ENCODE results near the gene LANCL1.
"Not testable (repeated sequence)": the region's sequence is repeated elsewhere in the genome, so short reads cannot be mapped to it uniquely, and the experiment has no call there.

LANCL1 gene

DNA sequence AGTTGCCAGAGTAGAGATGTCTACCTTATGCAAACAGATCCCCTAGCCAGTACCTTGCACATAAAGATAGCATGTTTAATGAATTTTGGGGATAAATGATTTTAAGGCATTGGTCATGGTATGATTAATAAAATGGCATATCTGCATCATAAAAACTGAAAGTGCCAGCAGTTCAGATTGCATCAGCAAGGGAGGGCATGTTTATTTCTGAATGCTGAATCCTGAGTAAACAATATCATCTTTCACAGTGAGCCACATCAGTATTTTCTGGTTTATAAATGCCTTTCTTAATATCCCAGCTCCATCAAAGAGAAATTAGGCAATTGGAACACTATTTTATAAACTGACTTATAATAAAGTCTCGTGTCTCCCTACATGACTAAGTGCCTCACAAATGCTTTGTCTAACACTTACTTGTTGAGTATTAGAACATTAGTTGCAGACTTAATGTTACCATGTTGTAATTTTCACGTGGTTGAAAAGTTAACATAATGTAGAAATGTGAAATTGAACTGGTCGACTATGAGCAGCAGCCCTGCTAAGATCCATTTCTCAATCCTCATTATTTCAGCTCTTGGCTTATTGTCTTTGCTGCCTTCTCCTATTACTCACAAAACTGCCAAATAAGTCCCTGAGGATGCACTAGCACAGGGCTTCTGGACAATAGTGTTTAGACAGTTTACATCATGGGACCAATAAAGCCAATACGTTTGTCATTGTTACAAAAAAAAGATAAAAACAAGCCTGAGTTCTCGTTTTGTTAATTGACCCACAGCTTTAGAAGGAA, 48.0 kb downstream of the LANCL1 start:
- Histone ChIP-seq H3K9me3 (ENCODE audit: insufficient read depth, low read depth, low read length) (no peaks in the 10 kb centered on the region), H4K91ac (ENCODE audit: low read depth, low read length) (no peak overlapping the region), H3K79me2 (ENCODE audit: control insufficient read depth, insufficient read depth, low read length, poor library complexity) (no peaks in the 10 kb centered on the region), H2AK5ac (ENCODE audit: low read length) (no peak overlapping the region), H2BK12ac (ENCODE audit: low read length) (no peak overlapping the region), H2BK120ac (ENCODE audit: insufficient read depth, low read length, poor library complexity) (no peak overlapping the region), H3K79me1 (ENCODE audit: low read length) (no peaks in the 10 kb centered on the region), H2AFZ (ENCODE audit: insufficient read depth, low read length, poor library complexity) (no peak overlapping the region), H4K12ac (ENCODE audit: low read depth, low read length) (no peak overlapping the region), H3K4me1 (ENCODE audit: control insufficient read depth in 1 of 2, insufficient read depth in 2 of 2, low read length in 2 of 2) (no peaks in the 10 kb centered on the region), H2BK5ac (ENCODE audit: low read depth, low read length, poor library complexity) (no peak overlapping the region), H3K27me3 (ENCODE audit: insufficient read depth, low read length) (no peaks in the 10 kb centered on the region), H3K27ac (ENCODE audit: low read depth, low read length) (no peak overlapping the region), H3K18ac (ENCODE audit: low read length) (no peak overlapping the region), H3K4me2 (ENCODE audit: low read length) (no peak overlapping the region), H3K23ac (ENCODE audit: low read length) (no peak overlapping the region), H3K9ac (ENCODE audit: low read length) (no peak overlapping the region), H3K4ac (ENCODE audit: low read depth, low read length) (no peak overlapping the region), H3K4me3 (ENCODE audit: low read depth, low read length) (no peak overlapping the region), H3K14ac (ENCODE audit: low read length) (no peak overlapping the region), H3K36me3 (ENCODE audit: control insufficient read depth in 1 of 2, insufficient read depth in 2 of 2, low read length in 2 of 2) (peaks cover 1 to 3% of the 10 kb centered on the region in 2 experiments), H4K8ac (ENCODE audit: low read depth, low read length) (no peak overlapping the region)
- WGBS (ENCODE audit: extremely low coverage, insufficient coverage, insufficient read length): no CpG with 5 or more reads among the region's 5 CpGs
- no peak for DNase-seq

DNA sequence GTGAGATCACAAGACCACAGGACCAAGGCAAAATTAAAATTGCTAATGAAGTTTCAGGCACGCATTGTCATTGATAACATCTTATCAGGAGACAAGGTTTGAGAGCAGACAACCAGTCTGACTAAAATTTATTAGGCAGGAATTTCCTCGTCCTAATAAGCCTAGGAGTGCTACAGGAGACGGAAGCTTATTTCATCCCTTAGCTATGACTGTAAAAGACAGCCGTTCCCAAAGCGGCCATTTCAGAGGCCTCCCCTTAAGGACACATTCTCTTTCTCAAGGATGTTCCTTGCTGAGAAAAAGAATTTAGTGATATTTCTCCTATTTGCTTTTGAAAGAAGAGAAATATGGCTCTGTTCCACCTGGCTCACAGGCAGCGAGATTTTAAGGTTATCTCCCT, 49.2 kb downstream of the LANCL1 start:
- H2AFZ ChIP-seq (ENCODE audit: insufficient read depth, low read length, poor library complexity); H2BK12ac ChIP-seq (ENCODE audit: low read length); H3K14ac ChIP-seq (ENCODE audit: low read length); H3K79me2 ChIP-seq (ENCODE audit: control insufficient read depth, insufficient read depth, low read length, poor library complexity); H3K27ac ChIP-seq (ENCODE audit: low read depth, low read length); H3K18ac ChIP-seq (ENCODE audit: low read length); DNase-seq; H4K91ac ChIP-seq (ENCODE audit: low read depth, low read length); H2BK5ac ChIP-seq (ENCODE audit: low read depth, low read length, poor library complexity); H3K4me1 ChIP-seq (ENCODE audit: control insufficient read depth in 1 of 2, insufficient read depth in 2 of 2, low read length in 2 of 2); H4K12ac ChIP-seq (ENCODE audit: low read depth, low read length); H3K79me1 ChIP-seq (ENCODE audit: low read length); H3K4me2 ChIP-seq (ENCODE audit: low read length); H3K23ac ChIP-seq (ENCODE audit: low read length); H4K8ac ChIP-seq (ENCODE audit: low read depth, low read length); H3K9ac ChIP-seq (ENCODE audit: low read length); H3K9me3 ChIP-seq (ENCODE audit: insufficient read depth, low read depth, low read length); H3K4ac ChIP-seq (ENCODE audit: low read depth, low read length); H3K27me3 ChIP-seq (ENCODE audit: insufficient read depth, low read length); H2AK5ac ChIP-seq (ENCODE audit: low read length); H3K4me3 ChIP-seq (ENCODE audit: low read depth, low read length); H2BK120ac ChIP-seq (ENCODE audit: insufficient read depth, low read length, poor library complexity); H3K36me3 ChIP-seq (ENCODE audit: control insufficient read depth in 1 of 2, insufficient read depth in 2 of 2, low read length in 2 of 2): not testable (repeated sequence)
- no CpG with 5 or more reads among the region's 6 CpGs for WGBS (ENCODE audit: extremely low coverage, insufficient coverage, insufficient read length)

DNA sequence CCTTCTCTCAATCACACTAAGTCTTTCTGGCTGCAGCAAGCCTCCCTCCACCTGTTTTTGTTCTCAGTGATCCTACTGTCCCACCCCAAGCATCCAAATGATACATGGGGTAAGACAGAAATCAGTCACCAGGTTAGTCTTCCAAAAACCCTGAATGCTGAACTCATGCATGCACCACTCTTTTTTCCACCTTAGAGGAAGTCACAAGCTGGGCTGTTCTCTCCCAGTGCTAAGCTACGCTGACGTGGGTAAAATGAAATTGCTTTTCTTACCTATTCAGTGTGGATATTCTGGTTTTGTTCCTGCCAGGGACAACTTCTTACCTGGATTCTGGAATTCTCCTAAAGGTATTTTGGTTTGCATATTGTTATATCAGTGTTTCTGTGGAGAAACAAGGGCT, 54.2 kb downstream of the LANCL1 start:
- Histone ChIP-seq H3K79me1 (ENCODE audit: low read length) (no peaks in the 10 kb centered on the region), H2BK5ac (ENCODE audit: low read depth, low read length, poor library complexity) (no peak overlapping the region), H3K79me2 (ENCODE audit: control insufficient read depth, insufficient read depth, low read length, poor library complexity) (no peaks in the 10 kb centered on the region), H3K18ac (ENCODE audit: low read length) (no peak overlapping the region), H2BK120ac (ENCODE audit: insufficient read depth, low read length, poor library complexity) (no peak overlapping the region), H2BK12ac (ENCODE audit: low read length) (no peak overlapping the region), H3K9me3 (ENCODE audit: insufficient read depth, low read depth, low read length) (no peaks in the 10 kb centered on the region), H3K36me3 (ENCODE audit: control insufficient read depth in 1 of 2, insufficient read depth in 2 of 2, low read length in 2 of 2) (peaks cover 0 to 1% of the 10 kb centered on the region in 2 experiments), H3K4ac (ENCODE audit: low read depth, low read length) (no peak overlapping the region), H3K4me2 (ENCODE audit: low read length) (peak overlapping the region; percentile 37), H3K14ac (ENCODE audit: low read length) (no peak overlapping the region), H3K4me1 (ENCODE audit: control insufficient read depth in 1 of 2, insufficient read depth in 2 of 2, low read length in 2 of 2) (no peaks in the 10 kb centered on the region), H3K23ac (ENCODE audit: low read length) (no peak overlapping the region), H2AK5ac (ENCODE audit: low read length) (no peak overlapping the region), H4K12ac (ENCODE audit: low read depth, low read length) (no peak overlapping the region), H3K4me3 (ENCODE audit: low read depth, low read length) (no peak overlapping the region), H3K9ac (ENCODE audit: low read length) (no peak overlapping the region), H3K27me3 (ENCODE audit: insufficient read depth, low read length) (no peaks in the 10 kb centered on the region), H4K8ac (ENCODE audit: low read depth, low read length) (no peak overlapping the region), H2AFZ (ENCODE audit: insufficient read depth, low read length, poor library complexity) (no peak overlapping the region), H4K91ac (ENCODE audit: low read depth, low read length) (no peak overlapping the region), H3K27ac (ENCODE audit: low read depth, low read length) (peak overlapping the region; percentile 43)
- WGBS (ENCODE audit: extremely low coverage, insufficient coverage, insufficient read length): no CpG with 5 or more reads among the region's 2 CpGs
- DNase-seq: no peak

DNA sequence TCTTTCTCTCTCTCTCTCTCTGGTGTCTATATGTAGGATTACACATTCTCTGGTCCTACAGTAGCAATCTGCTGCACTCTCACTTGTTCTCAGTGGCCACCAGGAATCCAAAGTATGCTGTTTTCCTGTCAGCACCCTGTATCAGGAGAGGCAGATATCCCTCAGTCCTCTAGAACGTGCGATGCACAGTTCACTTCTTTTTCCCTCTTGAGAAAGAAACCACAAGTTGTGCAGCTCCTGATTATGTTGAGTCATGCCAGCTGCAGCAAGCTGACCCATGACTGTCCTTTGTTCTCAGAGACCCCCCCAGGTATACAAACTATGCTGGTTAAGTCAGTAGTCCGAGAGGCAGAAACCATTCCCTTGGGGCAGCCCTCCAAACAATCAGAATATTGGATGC, 54.6 kb downstream of the LANCL1 start:
- no peak overlapping the region for H4K91ac ChIP-seq (ENCODE audit: low read depth, low read length)
- H3K18ac ChIP-seq (ENCODE audit: low read length): no peak overlapping the region
- H4K8ac ChIP-seq (ENCODE audit: low read depth, low read length): no peak overlapping the region
- no peak overlapping the region for H3K4ac ChIP-seq (ENCODE audit: low read depth, low read length)
- H3K23ac ChIP-seq (ENCODE audit: low read length): no peak overlapping the region
- peak overlapping the region; percentile 43 for H3K27ac ChIP-seq (ENCODE audit: low read depth, low read length)
- H3K4me3 ChIP-seq (ENCODE audit: low read depth, low read length): no peak overlapping the region
- H3K4me1 ChIP-seq (ENCODE audit: control insufficient read depth in 1 of 2, insufficient read depth in 2 of 2, low read length in 2 of 2): no peaks in the 10 kb centered on the region
- no peak overlapping the region for H3K9ac ChIP-seq (ENCODE audit: low read length)
- no peak overlapping the region for H2AK5ac ChIP-seq (ENCODE audit: low read length)
- no peak overlapping the region for H2BK120ac ChIP-seq (ENCODE audit: insufficient read depth, low read length, poor library complexity)
- H3K79me2 ChIP-seq (ENCODE audit: control insufficient read depth, insufficient read depth, low read length, poor library complexity): no peaks in the 10 kb centered on the region
- no peak overlapping the region for H4K12ac ChIP-seq (ENCODE audit: low read depth, low read length)
- no peak overlapping the region for H2AFZ ChIP-seq (ENCODE audit: insufficient read depth, low read length, poor library complexity)
- H3K14ac ChIP-seq (ENCODE audit: low read length): no peak overlapping the region
- no peak overlapping the region for H2BK12ac ChIP-seq (ENCODE audit: low read length)
- H3K27me3 ChIP-seq (ENCODE audit: insufficient read depth, low read length): no peaks in the 10 kb centered on the region
- no CpG with 5 or more reads among the region's 3 CpGs for WGBS (ENCODE audit: extremely low coverage, insufficient coverage, insufficient read length)
- H3K79me1 ChIP-seq (ENCODE audit: low read length): no peaks in the 10 kb centered on the region
- H3K36me3 ChIP-seq (ENCODE audit: control insufficient read depth in 1 of 2, insufficient read depth in 2 of 2, low read length in 2 of 2): peaks cover 0 to 1% of the 10 kb centered on the region in 2 experiments
- DNase-seq: no peak
- H3K4me2 ChIP-seq (ENCODE audit: low read length): peak overlapping the region; percentile 37
- no peak overlapping the region for H2BK5ac ChIP-seq (ENCODE audit: low read depth, low read length, poor library complexity)
- no peaks in the 10 kb centered on the region for H3K9me3 ChIP-seq (ENCODE audit: insufficient read depth, low read depth, low read length)

Data from trophoblast cell (in vitro differentiated cells and primary cell).